ENCODE data around the gene NPTX1. TPM values are rescaled to one million over a fixed set of nuclear protein-coding genes. Genes with fewer than 3 reads are reported as not detected.

NPTX1 gene
- total RNA-seq, 1 donor from 2014 or later = 0.10 TPM

DNA sequence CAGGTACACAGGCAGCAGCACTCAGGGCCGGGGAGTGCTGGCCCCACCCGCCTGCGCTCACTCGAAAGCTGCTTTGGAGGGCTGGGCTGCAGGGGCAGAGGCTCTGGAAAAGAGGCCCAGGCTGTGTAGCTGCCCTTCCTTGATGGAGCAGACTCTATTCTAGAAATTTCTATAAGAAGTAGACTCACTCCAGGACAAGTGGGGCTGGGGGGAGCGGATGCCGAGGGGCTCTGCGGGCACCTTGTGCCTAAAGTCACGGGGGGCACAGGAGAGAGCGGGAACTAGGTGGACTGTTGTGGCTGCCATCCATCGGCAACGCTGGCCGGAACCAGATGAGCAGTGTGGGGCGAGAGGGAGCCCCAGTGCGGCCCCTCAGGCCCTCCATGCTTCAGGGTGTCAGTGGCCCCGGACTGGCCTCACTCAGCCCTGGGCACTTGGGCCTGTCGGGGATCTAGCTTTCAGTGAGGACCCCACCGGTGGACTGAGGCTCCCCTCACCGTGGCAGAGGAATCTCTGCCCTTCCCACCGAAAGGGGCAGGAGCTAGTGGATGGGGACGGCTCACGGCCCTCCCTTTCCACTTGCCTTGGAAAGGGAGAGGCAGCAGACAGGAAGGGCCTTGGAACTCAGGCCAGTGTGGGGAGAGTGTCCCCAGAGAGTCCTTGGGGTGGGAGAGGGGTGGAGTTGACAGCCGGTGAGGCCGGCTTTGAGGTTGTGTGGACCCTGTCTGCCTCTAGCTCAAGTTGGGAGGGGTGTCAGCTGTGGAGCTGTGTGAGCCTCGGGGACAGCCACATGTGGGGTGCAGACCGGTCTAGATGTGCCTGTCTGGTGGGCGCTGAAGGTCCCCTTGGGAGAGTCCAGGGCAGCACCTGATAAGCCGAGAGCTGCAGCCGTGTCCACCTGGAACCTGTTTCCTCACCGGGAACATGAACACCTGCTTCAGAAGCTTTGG lies 44.9 kb downstream of the NPTX1 start:
- Mint-ChIP-seq H3K27me3 (ENCODE audit: unreplicated experiment) (peaks cover 6% of the 10 kb centered on the region), H3K4me3 (ENCODE audit: unreplicated experiment) (no peak overlapping the region), H3K36me3 (ENCODE audit: low read depth, unreplicated experiment) (peaks cover 5% of the 10 kb centered on the region), H3K27ac (ENCODE audit: unreplicated experiment) (no peak overlapping the region), H3K4me1 (ENCODE audit: unreplicated experiment) (peaks cover 2% of the 10 kb centered on the region), H3K9me3 (ENCODE audit: unreplicated experiment) (no peaks in the 10 kb centered on the region)
- no peak for DNase-seq (ENCODE audit: low spot score)
- TF ChIP-seq, protein P1, sequence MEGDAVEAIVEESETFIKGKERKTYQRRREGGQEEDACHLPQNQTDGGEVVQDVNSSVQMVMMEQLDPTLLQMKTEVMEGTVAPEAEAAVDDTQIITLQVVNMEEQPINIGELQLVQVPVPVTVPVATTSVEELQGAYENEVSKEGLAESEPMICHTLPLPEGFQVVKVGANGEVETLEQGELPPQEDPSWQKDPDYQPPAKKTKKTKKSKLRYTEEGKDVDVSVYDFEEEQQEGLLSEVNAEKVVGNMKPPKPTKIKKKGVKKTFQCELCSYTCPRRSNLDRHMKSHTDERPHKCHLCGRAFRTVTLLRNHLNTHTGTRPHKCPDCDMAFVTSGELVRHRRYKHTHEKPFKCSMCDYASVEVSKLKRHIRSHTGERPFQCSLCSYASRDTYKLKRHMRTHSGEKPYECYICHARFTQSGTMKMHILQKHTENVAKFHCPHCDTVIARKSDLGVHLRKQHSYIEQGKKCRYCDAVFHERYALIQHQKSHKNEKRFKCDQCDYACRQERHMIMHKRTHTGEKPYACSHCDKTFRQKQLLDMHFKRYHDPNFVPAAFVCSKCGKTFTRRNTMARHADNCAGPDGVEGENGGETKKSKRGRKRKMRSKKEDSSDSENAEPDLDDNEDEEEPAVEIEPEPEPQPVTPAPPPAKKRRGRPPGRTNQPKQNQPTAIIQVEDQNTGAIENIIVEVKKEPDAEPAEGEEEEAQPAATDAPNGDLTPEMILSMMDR (IDR thresholded peaks at IDR 0.05; ENCODE audit: unreplicated experiment) = no peak

DNA sequence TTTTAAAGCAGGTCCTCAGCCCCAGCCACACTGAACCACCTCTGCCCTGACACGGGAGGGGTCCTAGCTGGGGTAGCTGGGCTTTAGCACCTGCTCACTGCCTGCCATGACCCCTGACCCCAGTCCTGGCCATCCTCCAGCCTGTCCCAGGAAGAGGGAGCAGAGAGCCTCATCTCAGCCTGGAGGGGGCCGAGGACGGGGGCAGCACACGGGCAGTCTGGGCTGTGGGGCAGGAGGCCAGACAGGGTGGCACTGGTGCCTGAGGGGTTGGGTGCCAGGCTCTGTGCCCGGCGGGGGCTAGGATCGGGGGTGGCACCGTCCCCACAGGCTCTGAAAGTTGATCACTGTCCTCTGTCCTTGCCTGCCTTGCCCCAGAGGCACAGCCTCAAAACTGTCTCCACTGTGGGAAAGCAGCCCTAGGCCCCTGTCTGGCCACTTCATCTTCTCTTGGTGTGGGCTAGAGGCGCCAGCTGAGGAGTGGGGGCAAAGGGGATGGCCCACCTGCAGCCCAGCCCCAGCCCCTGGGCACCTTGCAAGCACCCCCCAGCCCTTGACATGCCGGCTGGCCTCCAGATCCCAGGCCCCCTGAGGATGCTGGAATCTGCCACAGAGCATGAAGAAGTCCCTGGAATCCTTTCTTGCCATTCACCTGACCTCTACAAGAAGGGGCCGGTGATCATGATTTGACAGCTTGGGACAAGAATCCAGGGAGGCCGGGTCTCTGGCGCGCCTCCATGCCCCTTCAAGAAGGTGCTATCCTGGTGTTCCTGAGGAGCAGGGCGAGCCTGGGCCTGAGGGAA lies 45.8 kb downstream of the NPTX1 start:
- H3K27ac Mint-ChIP-seq (ENCODE audit: unreplicated experiment) = no peak overlapping the region
- H3K4me1 Mint-ChIP-seq (ENCODE audit: unreplicated experiment) = peaks cover 2% of the 10 kb centered on the region
- TF ChIP-seq, protein P1 (IDR thresholded peaks at IDR 0.05; ENCODE audit: unreplicated experiment) = no peak

DNA sequence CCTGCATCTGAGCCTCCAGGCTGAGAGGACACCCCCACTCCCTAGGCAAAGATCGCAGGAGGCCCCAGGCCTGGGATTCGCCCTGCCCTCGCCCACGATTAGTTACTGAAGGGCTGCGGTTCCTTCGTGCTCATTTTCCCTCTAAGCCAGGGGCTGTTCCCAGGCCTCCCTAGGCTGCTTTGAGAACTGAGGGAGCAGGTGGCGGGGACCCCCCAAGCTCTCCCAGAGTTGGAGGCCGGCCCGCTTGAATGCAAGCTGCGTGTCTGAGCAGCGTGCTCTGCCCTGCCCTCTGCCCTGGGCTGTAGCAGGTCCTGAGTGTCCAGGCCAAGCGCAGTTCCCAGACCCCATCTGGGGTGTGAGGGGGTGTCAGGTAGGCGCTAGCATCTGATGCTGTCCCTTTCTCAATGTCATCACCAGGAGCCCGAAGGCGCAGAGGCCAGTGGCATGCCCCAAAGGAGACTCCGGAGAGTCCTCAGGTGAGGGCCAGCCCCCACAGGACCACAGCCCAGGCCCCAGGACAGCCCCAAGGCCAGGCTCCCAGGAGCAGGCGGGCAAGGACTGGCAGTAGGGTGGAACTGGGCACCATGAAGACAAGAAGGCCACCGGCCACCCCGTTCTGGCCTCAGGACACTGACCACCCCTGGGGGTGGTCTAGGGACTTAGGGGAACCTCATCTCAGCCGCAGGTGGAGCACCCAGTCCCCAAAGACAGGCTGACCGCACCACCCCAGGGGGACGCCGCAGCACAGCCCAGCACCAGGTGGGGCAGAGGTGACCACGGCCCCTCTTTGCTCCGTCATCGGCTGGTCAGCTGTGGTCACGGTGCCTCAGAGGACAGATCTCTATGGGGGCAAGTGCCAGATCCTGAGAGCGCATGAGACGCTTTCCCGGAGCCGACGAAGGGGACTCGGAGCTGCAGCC lies 46.8 kb downstream of the NPTX1 start:
- H3K4me3 Mint-ChIP-seq (ENCODE audit: unreplicated experiment) = no peak overlapping the region
- H3K4me1 Mint-ChIP-seq (ENCODE audit: unreplicated experiment) = peaks cover 2% of the 10 kb centered on the region
- H3K9me3 Mint-ChIP-seq (ENCODE audit: unreplicated experiment) = no peaks in the 10 kb centered on the region
- no peak overlapping the region for H3K27ac Mint-ChIP-seq (ENCODE audit: unreplicated experiment)
- no peak for DNase-seq (ENCODE audit: low spot score)
- peaks cover 5% of the 10 kb centered on the region for H3K36me3 Mint-ChIP-seq (ENCODE audit: low read depth, unreplicated experiment)
- TF ChIP-seq, protein P1 (IDR thresholded peaks at IDR 0.05; ENCODE audit: unreplicated experiment) = no peak
- H3K27me3 Mint-ChIP-seq (ENCODE audit: unreplicated experiment) = peaks cover 5% of the 10 kb centered on the region

More for the DNA sequence above, 45.8 kb downstream of the NPTX1 start:
- Mint-ChIP-seq H3K36me3 (ENCODE audit: low read depth, unreplicated experiment) (peaks cover 5% of the 10 kb centered on the region), H3K4me3 (ENCODE audit: unreplicated experiment) (no peak overlapping the region), H3K9me3 (ENCODE audit: unreplicated experiment) (no peaks in the 10 kb centered on the region), H3K27me3 (ENCODE audit: unreplicated experiment) (peaks cover 5% of the 10 kb centered on the region)
- no peak for DNase-seq (ENCODE audit: low spot score)

DNA sequence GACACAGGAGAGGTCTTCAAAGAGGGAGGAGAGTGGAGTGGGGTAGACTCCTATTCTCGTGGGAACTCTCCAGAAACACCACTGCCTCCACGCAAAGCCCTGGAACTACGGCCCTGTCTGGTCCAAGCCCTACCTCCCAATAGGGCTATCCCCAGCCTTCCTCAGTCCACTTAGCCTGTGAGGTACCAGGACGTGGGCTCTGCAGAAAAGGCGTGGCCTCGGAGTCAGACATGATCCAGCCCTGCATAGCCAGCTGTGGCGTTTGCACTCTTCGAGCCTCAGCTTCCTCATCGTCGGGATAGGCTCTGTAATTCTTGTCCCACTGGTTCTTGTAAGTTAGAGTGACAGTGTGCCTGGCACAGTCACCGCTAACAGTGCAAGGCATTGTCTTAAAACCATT lies 47.6 kb downstream of the NPTX1 start:
- peaks cover under 1% of the 10 kb centered on the region for H3K36me3 Mint-ChIP-seq (ENCODE audit: low read depth, unreplicated experiment)
- H3K27me3 Mint-ChIP-seq (ENCODE audit: unreplicated experiment) = no peaks in the 10 kb centered on the region
- no peak overlapping the region for H3K4me3 Mint-ChIP-seq (ENCODE audit: unreplicated experiment)
- no peak for DNase-seq (ENCODE audit: low spot score)
- no peaks in the 10 kb centered on the region for H3K4me1 Mint-ChIP-seq (ENCODE audit: unreplicated experiment)
- no peak overlapping the region for H3K27ac Mint-ChIP-seq (ENCODE audit: unreplicated experiment)
- TF ChIP-seq, protein P1 (IDR thresholded peaks at IDR 0.05; ENCODE audit: unreplicated experiment) = no peak
- H3K9me3 Mint-ChIP-seq (ENCODE audit: unreplicated experiment) = no peaks in the 10 kb centered on the region

All from endothelial cell (in vitro differentiated cells).